K562 (cell line): ENCODE data around the gene TMEM138. TPM values are rescaled to one million over a fixed set of nuclear protein-coding genes. Genes with fewer than 3 reads are reported as not detected.

Source experiments
- CREM ChIP-seq: IDR thresholded peaks from 2 replicates; pipeline ENCODE4 v1.6.1; 2014; ENCODE audit warnings: antibody characterized with exemption, low read depth
- E2F4 ChIP-seq: sonication (generic); formaldehyde crosslinking; IDR thresholded peaks from 2 replicates; pipeline ENCODE4 v1.8.0; 2022; ENCODE audit warnings: mild to moderate bottlenecking, low read depth, missing genetic modification reagents
- FIP1L1 ChIP-seq: fragments of 200-400 bp; formaldehyde crosslinking; IDR thresholded peaks from 2 replicates; pipeline ENCODE4 v1.6.1; 2018; ENCODE audit warnings: mild to moderate bottlenecking, low read depth, low read length; ENCODE audit not compliant: poor library complexity, severe bottlenecking
- GABPB1 ChIP-seq: sonication (generic); formaldehyde crosslinking; IDR thresholded peaks from 2 replicates; pipeline ENCODE4 v1.8.0; 2022; ENCODE audit warnings: mild to moderate bottlenecking, missing genetic modification reagents
- KDM1A ChIP-seq, 2 experiments: fragments of 450-650 bp; IDR thresholded peaks; 2 replicates each; pipeline ENCODE4 v1.6.1; 2016; ENCODE audit warnings: mild to moderate bottlenecking in 2 of 2
- KDM2B ChIP-seq: fragments of 250-450 bp; sonication (Bioruptor Pico); IDR thresholded peaks from 2 replicates; pipeline ENCODE4 v1.8.0; 2021; ENCODE audit warnings: mild to moderate bottlenecking, moderate library complexity
- KLF13 ChIP-seq: fragments of 450-650 bp; IDR thresholded peaks from 2 replicates; pipeline ENCODE4 v1.6.1; 2016; ENCODE audit warnings: missing genetic modification characterization, low read depth, mild to moderate bottlenecking, missing compliant biosample characterization, moderate library complexity, borderline replicate concordance
- MAZ ChIP-seq, 2 experiments: fragments of 450-650 bp in 1 of 2; sonication (generic) in 1 of 2; formaldehyde crosslinking; IDR thresholded peaks in 1 of 2; conservative IDR thresholded peaks in 1 of 2; 2 replicates each; pipeline versions ENCODE4 v1.4.0 to v1.5.0; 2020; ENCODE audit warnings: mild to moderate bottlenecking in 1 of 2, missing genetic modification reagents in 1 of 2
- NFIX ChIP-seq: fragments of 250-450 bp; sonication (Bioruptor Pico); IDR thresholded peaks from 2 replicates; pipeline ENCODE4 v1.4.0; 2020; ENCODE audit warnings: low read depth, mild to moderate bottlenecking, moderate library complexity
- NFRKB ChIP-seq: fragments of 450-650 bp; IDR thresholded peaks from 2 replicates; pipeline ENCODE4 v1.6.1; 2016; ENCODE audit warnings: low read depth
- STAT5B ChIP-seq: fragments of 250-450 bp; sonication (Bioruptor Pico); IDR thresholded peaks from 2 replicates; pipeline ENCODE4 v1.8.0; 2021; ENCODE audit warnings: mild to moderate bottlenecking, inconsistent platforms
- TCFL5 ChIP-seq: fragments of 250-450 bp; sonication (Bioruptor Pico); conservative IDR thresholded peaks from 2 replicates; pipeline ENCODE4 v1.6.1; 2021; ENCODE audit warnings: mild to moderate bottlenecking, moderate library complexity, matching md5 sums
- TOE1 ChIP-seq, 2 experiments: fragments of 450-650 bp in 1 of 2; sonication (generic) in 1 of 2; formaldehyde crosslinking in 1 of 2; IDR thresholded peaks; 2 replicates each; pipeline versions ENCODE4 v1.7.1 to v1.8.0; 2016 to 2022; ENCODE audit warnings: borderline replicate concordance in 2 of 2, mild to moderate bottlenecking in 2 of 2, antibody characterized with exemption in 1 of 2, inconsistent platforms in 1 of 2, low read depth in 1 of 2, missing genetic modification reagents in 1 of 2, moderate library complexity in 1 of 2
- YY1 ChIP-seq, 3 experiments: IDR thresholded peaks; 2 replicates each; pipeline ENCODE4 v1.6.1; 2011; ENCODE audit warnings: low read length in 2 of 3, mild to moderate bottlenecking in 2 of 3, moderate library complexity in 2 of 3, borderline replicate concordance in 1 of 3, control low read depth in 1 of 3, low read depth in 1 of 3; ENCODE audit not compliant: insufficient read depth in 3 of 3, insufficient replicate concordance in 2 of 3, control insufficient read depth in 1 of 3, insufficient read length in 1 of 3; ENCODE audit errors: extremely low read depth in 1 of 3
- ZFP30 ChIP-seq: fragments of 250-450 bp; sonication (Bioruptor Pico); IDR thresholded peaks from 2 replicates; pipeline ENCODE4 v1.8.0; 2022; ENCODE audit warnings: moderate library complexity, mild to moderate bottlenecking, inconsistent platforms, borderline replicate concordance
- ZZZ3 ChIP-seq: fragments of 450-650 bp; IDR thresholded peaks from 2 replicates; pipeline ENCODE4 v1.6.1; 2016; ENCODE audit warnings: antibody characterized with exemption, mild to moderate bottlenecking, moderate library complexity
- polyA plus RNA-seq, 8 experiments: library from polyadenylated mRNA; depleted of rRNA in 4 of 8; stranded (reverse) in 5 of 8; unstranded in 3 of 8; fragments of >200 nt; fragmentation: Nextera tagmentation in 2 of 8; fragmentation: Illumina TruSeq in 1 of 8; extraction: Ambion mirVana in 2 of 8; extraction: Trizol in 1 of 8; gene quantifications; 2 replicates each; pipeline versions ENCODE4 v1.2.1 to v1.2.3, GENCODE V29; 2011 to 2014; ENCODE audit warnings: inconsistent platforms in 1 of 8, missing spikeins in 1 of 8
- total RNA-seq, 7 experiments: library from RNA; depleted of rRNA in 6 of 7; stranded (reverse); fragments of >200 nt in 6 of 7; fragmentation: Illumina TruSeq in 2 of 7; extraction: Trizol in 2 of 7; gene quantifications; 2 replicates each; pipeline versions ENCODE4 v1.2.1 to v1.2.3, GENCODE V29; 2011 to 2021; ENCODE audit warnings: low replicate concordance in 1 of 7
- TF ChIP-seq, protein P1 (sequence below): fragments of 450-650 bp; IDR thresholded peaks from 2 replicates; pipeline ENCODE4 v1.6.1; 2014; ENCODE audit warnings: low read depth, mild to moderate bottlenecking, moderate library complexity, borderline replicate concordance
- TF ChIP-seq, protein P2 (sequence below): sonication (generic); formaldehyde crosslinking; IDR thresholded peaks from 2 replicates; pipeline ENCODE4 v1.8.0; 2022; ENCODE audit warnings: mild to moderate bottlenecking, missing genetic modification reagents

TMEM138 gene
- total and polyA plus RNA-seq, 9 of the 15 experiments (the other 6 are each of a cell fraction or from before 2014, with no cell fraction given), result 23.2 to 168 (median 63.1) TPM

DNA sequence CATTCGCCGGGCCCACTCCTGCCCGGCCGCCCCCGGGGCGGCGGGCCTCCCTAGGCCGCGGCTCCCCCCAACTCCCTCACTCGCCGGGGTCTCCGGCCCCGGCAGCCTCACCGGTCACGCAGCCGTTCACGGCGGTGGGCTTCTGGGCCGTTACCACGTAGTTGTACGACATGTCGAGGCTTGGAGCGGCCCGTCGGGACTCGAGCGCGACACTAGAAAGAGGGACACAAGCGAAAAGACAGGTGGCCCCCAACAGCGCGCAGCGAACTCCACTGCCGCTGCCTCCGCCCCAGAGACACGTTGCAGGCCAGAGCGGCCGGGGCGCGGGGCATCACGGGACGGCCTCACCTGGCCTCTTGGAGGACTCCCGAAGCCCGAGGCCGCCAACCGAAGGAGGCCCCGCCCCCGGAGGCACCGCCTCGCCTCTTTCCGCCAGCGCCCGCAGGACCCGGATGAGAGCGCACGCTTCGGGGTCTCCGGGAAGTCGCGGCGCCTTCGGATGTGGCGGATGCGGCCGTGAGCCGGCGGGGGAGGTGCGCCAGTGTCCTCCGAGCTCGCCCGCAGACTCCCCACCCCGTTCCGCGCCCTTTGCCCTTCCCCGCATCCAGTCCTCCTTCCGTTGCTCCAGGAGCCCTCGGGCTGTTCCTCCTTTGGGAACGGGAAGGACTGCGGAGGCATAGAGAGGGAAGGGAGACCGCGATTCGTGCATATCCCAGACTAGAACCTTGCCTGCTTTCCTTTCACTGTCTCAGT lies 29.2 kb upstream of the TMEM138 start, which contains the start of the genes DDB1 and TKFC (continued):
- TF ChIP-seq KDM2B (CRISPR knock-in tag), result peak; percentile 84; the same call in 1 of the 2 replicates
- no peak; the same call in 1 of the 2 replicates for TF ChIP-seq TOE1 (IDR thresholded peaks at IDR 0.05; ENCODE audit: borderline replicate concordance)
- TF ChIP-seq TOE1 (CRISPR knock-in tag; IDR thresholded peaks at IDR 0.05; ENCODE audit: borderline replicate concordance, low read depth), result peak; percentile 91; the same call in 1 of the 2 replicates
- 0 out of 2 replicates have a peak, but pooled peaks have one; percentile 54 for TF ChIP-seq NFRKB
- TF ChIP-seq GABPB1 (CRISPR knock-in tag), result peak; percentile 72
- TF ChIP-seq KDM1A (IDR thresholded peaks at IDR 0.05), result no peak
- TF ChIP-seq FIP1L1, result peak; percentile 92
- TF ChIP-seq MAZ (CRISPR knock-in tag; conservative IDR thresholded peaks at IDR 0.05 in 1 of 2, IDR thresholded peaks at IDR 0.05 in 1 of 2), result peak; percentile 85 to 89
- TF ChIP-seq ZFP30 (CRISPR knock-in tag), result no peak
- peak; percentile 82; the same call in 1 of the 2 replicates for TF ChIP-seq CREM
- peak; percentile 89; the same call in 1 of the 2 replicates for TF ChIP-seq ZZZ3
- peak; percentile 58; the same call in 1 of the 2 replicates for TF ChIP-seq KLF13 (tag)
- peak in 1 of 3 experiments; percentile 64 for TF ChIP-seq YY1 (IDR thresholded peaks at IDR 0.05; ENCODE audit: borderline replicate concordance in 1 of 3, control insufficient read depth in 1 of 3, extremely low read depth in 1 of 3, insufficient read depth in 3 of 3, insufficient read length in 1 of 3, insufficient replicate concordance in 2 of 3, low read depth in 1 of 3, low read length in 2 of 3)
- peak; percentile 63 for TF ChIP-seq E2F4 (CRISPR knock-in tag)
- no peak for TF ChIP-seq STAT5B (CRISPR knock-in tag)
- TF ChIP-seq, protein P1, sequence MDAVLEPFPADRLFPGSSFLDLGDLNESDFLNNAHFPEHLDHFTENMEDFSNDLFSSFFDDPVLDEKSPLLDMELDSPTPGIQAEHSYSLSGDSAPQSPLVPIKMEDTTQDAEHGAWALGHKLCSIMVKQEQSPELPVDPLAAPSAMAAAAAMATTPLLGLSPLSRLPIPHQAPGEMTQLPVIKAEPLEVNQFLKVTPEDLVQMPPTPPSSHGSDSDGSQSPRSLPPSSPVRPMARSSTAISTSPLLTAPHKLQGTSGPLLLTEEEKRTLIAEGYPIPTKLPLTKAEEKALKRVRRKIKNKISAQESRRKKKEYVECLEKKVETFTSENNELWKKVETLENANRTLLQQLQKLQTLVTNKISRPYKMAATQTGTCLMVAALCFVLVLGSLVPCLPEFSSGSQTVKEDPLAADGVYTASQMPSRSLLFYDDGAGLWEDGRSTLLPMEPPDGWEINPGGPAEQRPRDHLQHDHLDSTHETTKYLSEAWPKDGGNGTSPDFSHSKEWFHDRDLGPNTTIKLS, result peak; percentile 96
- no peak for TF ChIP-seq NFIX (CRISPR knock-in tag)
- TF ChIP-seq, protein P2, sequence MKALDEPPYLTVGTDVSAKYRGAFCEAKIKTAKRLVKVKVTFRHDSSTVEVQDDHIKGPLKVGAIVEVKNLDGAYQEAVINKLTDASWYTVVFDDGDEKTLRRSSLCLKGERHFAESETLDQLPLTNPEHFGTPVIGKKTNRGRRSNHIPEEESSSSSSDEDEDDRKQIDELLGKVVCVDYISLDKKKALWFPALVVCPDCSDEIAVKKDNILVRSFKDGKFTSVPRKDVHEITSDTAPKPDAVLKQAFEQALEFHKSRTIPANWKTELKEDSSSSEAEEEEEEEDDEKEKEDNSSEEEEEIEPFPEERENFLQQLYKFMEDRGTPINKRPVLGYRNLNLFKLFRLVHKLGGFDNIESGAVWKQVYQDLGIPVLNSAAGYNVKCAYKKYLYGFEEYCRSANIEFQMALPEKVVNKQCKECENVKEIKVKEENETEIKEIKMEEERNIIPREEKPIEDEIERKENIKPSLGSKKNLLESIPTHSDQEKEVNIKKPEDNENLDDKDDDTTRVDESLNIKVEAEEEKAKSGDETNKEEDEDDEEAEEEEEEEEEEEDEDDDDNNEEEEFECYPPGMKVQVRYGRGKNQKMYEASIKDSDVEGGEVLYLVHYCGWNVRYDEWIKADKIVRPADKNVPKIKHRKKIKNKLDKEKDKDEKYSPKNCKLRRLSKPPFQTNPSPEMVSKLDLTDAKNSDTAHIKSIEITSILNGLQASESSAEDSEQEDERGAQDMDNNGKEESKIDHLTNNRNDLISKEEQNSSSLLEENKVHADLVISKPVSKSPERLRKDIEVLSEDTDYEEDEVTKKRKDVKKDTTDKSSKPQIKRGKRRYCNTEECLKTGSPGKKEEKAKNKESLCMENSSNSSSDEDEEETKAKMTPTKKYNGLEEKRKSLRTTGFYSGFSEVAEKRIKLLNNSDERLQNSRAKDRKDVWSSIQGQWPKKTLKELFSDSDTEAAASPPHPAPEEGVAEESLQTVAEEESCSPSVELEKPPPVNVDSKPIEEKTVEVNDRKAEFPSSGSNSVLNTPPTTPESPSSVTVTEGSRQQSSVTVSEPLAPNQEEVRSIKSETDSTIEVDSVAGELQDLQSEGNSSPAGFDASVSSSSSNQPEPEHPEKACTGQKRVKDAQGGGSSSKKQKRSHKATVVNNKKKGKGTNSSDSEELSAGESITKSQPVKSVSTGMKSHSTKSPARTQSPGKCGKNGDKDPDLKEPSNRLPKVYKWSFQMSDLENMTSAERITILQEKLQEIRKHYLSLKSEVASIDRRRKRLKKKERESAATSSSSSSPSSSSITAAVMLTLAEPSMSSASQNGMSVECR (CRISPR knock-in tag), result peak; percentile 74
- no peak for TF ChIP-seq TCFL5 (CRISPR knock-in tag)
